ENCODE results near the gene ALPI. TPM values are rescaled to one million over a fixed set of nuclear protein-coding genes. Genes with fewer than 3 reads are reported as not detected.

ALPI gene
- total and polyA plus RNA-seq, 2 donors (not counting 1 experiment from before 2014, with no cell fraction given): not detected

- DNase-seq (ENCODE audit: low read depth in 2 of 2): no peak
- H3K27ac ChIP-seq (ENCODE audit: insufficient read depth, low read length): no peak overlapping the region
- TF ChIP-seq CTCF (conservative IDR thresholded peaks at IDR 0.05 in 1 of 2, IDR thresholded peaks at IDR 0.05 in 1 of 2; ENCODE audit: low read depth in 1 of 2, low read length in 2 of 2): no peak
- H3K4me1 ChIP-seq (ENCODE audit: control insufficient read depth, extremely low read depth, insufficient read depth, low read length): no peaks in the 10 kb centered on the region
- no peak overlapping the region for H2AFZ ChIP-seq (ENCODE audit: low read length)
- H3K79me2 ChIP-seq (ENCODE audit: control insufficient read depth, insufficient read depth, low read length): no peaks in the 10 kb centered on the region
- H3K4me2 ChIP-seq (ENCODE audit: extremely low read depth, insufficient read depth, low read length): no peak overlapping the region
- H3K9me3 ChIP-seq (ENCODE audit: control insufficient read depth, insufficient read depth, low read depth, low read length): no peaks in the 10 kb centered on the region
- H4K20me1 ChIP-seq (ENCODE audit: control insufficient read depth, extremely low read depth, insufficient read depth, low read length): no peaks in the 10 kb centered on the region
- no peaks in the 10 kb centered on the region for H3K36me3 ChIP-seq (ENCODE audit: control insufficient read depth, insufficient read depth, low read length)
- H3K4me3 ChIP-seq (replicated peaks in 1 of 4; ENCODE audit: control extremely low read depth in 1 of 4, insufficient read depth in 1 of 4, low read depth in 3 of 4, low read length in 4 of 4): no peak overlapping the region
- no peaks in the 10 kb centered on the region for H3K27me3 ChIP-seq (ENCODE audit: control insufficient read depth, insufficient read depth, low read length)
- no peak overlapping the region for H3K9ac ChIP-seq (ENCODE audit: insufficient read depth, low read length)
Observed at GRCh38 chr2:232478571-232479340, 22.8 kb downstream of the ALPI start.

- no peaks in the 10 kb centered on the region for H3K9me3 ChIP-seq (ENCODE audit: control insufficient read depth, insufficient read depth, low read depth, low read length)
- no peak overlapping the region for H3K4me3 ChIP-seq (replicated peaks in 1 of 4; ENCODE audit: control extremely low read depth in 1 of 4, insufficient read depth in 1 of 4, low read depth in 3 of 4, low read length in 4 of 4)
- no peaks in the 10 kb centered on the region for H3K27me3 ChIP-seq (ENCODE audit: control insufficient read depth, insufficient read depth, low read length)
- DNase-seq (ENCODE audit: low read depth in 2 of 2): no peak
- no peaks in the 10 kb centered on the region for H3K79me2 ChIP-seq (ENCODE audit: control insufficient read depth, insufficient read depth, low read length)
- H4K20me1 ChIP-seq (ENCODE audit: control insufficient read depth, extremely low read depth, insufficient read depth, low read length): no peaks in the 10 kb centered on the region
- H3K9ac ChIP-seq (ENCODE audit: insufficient read depth, low read length): no peak overlapping the region
- H3K36me3 ChIP-seq (ENCODE audit: control insufficient read depth, insufficient read depth, low read length): no peaks in the 10 kb centered on the region
- no peaks in the 10 kb centered on the region for H3K4me1 ChIP-seq (ENCODE audit: control insufficient read depth, extremely low read depth, insufficient read depth, low read length)
- H3K4me2 ChIP-seq (ENCODE audit: extremely low read depth, insufficient read depth, low read length): no peak overlapping the region
- no peak overlapping the region for H2AFZ ChIP-seq (ENCODE audit: low read length)
- TF ChIP-seq CTCF (conservative IDR thresholded peaks at IDR 0.05 in 1 of 2, IDR thresholded peaks at IDR 0.05 in 1 of 2; ENCODE audit: low read depth in 1 of 2, low read length in 2 of 2) (no peak), EZH2 (IDR thresholded peaks at IDR 0.05; ENCODE audit: low read length, missing control alignments) (no peak)
- no peak overlapping the region for H3K27ac ChIP-seq (ENCODE audit: insufficient read depth, low read length)
Observed at GRCh38 chr2:232479341-232480200, 23.6 kb downstream of the ALPI start.

Measured in fibroblast of lung (primary cell).